ENCODE data around the gene BMPR1A.
"Not testable (repeated sequence)": the region's sequence is repeated elsewhere in the genome, so short reads cannot be mapped to it uniquely, and the experiment has no call there.

BMPR1A gene

DNA sequence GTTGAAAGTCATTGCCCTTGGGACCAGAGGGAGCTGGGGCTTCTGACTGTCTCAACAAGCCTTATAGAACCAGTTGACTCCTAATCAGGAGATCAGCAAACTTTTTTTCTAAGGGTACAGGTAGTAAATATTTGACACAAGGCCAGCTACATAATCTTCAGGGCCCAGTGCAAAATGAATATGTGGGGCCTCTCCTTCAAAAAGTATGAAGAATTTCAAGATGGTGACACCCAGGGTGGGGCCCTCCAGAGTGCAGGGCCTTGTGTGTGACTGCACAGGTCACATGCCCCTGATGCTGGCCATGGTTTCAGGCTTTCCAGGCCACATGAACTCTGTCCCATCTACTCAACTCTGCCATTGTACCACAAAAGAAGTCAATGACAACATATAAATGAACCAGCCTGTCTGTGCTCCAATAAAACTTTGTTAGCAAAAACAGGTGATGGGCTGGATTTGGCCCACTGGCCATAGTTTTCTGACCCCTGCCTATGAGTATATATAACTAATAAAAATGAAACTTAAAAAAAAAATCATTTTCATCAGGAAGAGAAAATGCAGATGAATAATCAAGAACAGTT, 194.9 kb downstream of the BMPR1A start:
- in situ Hi-C loops (cut with HindIII; ENCODE audit: low sequenced_read_pairs), result no loop called here
- DNase-seq (ENCODE audit: low read depth), result no peak
- H3K4me3 ChIP-seq (ENCODE audit: low read depth, low read length), result no peak overlapping the region
- TF ChIP-seq, protein P1, sequence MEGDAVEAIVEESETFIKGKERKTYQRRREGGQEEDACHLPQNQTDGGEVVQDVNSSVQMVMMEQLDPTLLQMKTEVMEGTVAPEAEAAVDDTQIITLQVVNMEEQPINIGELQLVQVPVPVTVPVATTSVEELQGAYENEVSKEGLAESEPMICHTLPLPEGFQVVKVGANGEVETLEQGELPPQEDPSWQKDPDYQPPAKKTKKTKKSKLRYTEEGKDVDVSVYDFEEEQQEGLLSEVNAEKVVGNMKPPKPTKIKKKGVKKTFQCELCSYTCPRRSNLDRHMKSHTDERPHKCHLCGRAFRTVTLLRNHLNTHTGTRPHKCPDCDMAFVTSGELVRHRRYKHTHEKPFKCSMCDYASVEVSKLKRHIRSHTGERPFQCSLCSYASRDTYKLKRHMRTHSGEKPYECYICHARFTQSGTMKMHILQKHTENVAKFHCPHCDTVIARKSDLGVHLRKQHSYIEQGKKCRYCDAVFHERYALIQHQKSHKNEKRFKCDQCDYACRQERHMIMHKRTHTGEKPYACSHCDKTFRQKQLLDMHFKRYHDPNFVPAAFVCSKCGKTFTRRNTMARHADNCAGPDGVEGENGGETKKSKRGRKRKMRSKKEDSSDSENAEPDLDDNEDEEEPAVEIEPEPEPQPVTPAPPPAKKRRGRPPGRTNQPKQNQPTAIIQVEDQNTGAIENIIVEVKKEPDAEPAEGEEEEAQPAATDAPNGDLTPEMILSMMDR (IDR thresholded peaks at IDR 0.05; ENCODE audit: low read depth, low read length, missing control alignments), result no peak

- H3K4me3 ChIP-seq (ENCODE audit: low read depth, low read length), result no peak overlapping the region
- no peak for DNase-seq (ENCODE audit: low read depth)
- in situ Hi-C loops (cut with HindIII; ENCODE audit: low sequenced_read_pairs), result no loop called here
- TF ChIP-seq, protein P1 (IDR thresholded peaks at IDR 0.05; ENCODE audit: low read depth, low read length, missing control alignments), result no peak
These were observed 195.7 kb downstream of the BMPR1A start for GRCh38 chr10:86952106-86952505.

DNA sequence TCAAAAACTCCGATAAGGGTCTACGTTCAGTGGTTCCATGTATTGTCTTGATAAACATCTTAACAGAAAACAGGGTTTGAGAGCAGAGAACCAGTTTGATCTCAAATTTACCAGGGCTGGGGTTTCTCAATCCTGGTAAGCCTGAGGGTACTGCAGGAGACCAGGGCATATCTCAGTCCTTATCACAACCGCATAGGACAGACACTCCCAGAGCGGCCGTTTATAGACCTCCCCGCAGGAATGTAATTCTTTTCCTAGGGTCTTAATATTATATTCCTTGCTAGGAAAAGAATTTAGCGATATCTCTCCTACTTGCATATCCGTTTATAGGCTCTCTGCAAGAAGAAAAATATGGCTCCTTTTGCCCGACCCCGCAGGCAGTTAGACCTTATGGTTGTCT, 196.3 kb downstream of the BMPR1A start:
- DNase-seq (ENCODE audit: low read depth); in situ Hi-C loops (cut with HindIII; ENCODE audit: low sequenced_read_pairs); H3K4me3 ChIP-seq (ENCODE audit: low read depth, low read length): not testable (repeated sequence)

- in situ Hi-C loops (cut with HindIII; ENCODE audit: low sequenced_read_pairs), result no loop called here
- DNase-seq (ENCODE audit: low read depth), result no peak
- no peak overlapping the region for H3K4me3 ChIP-seq (ENCODE audit: low read depth, low read length)
- TF ChIP-seq, protein P1 (IDR thresholded peaks at IDR 0.05; ENCODE audit: low read depth, low read length, missing control alignments), result no peak
These were observed 197.6 kb downstream of the BMPR1A start for GRCh38 chr10:86953747-86954680.

DNA sequence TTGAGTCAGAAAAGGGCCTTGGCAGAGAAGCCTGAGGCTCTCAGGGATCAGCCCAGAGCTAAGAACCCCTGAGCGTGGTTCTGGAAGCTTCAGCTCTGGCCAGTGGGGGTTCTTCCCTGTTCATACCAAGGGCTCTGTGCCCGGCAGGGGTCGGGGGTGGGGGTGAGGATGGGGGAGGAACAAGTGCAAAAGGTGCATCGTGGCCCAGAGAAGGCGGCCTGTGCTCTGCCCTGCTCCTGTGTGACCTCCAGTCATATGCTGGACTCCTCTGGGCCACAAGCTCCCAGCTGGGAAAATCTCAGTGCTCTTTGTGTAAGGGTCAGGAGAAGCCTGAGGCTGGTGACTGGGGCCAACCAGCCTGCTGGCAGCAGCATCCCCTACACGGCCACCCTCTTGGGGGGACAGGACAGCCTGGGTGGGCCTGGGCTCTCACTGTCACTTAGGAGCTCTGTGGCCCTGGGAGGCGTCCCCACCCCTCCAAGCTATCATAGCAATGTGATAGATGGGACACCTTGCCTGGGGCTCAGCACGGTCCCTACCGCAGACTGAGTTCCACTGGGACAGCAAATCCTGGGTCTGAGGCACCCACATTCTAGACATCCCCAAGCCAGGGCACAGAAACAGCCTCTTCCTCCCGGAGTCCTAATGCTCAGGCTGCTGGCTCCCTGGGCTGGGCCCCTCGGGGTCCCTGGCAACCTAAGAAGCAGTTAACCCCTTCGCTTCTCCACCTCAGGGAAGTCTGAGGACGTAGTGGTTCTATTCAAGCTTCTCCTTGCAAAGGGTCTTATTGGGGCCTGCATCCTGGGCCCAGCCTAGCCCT, 198.5 kb downstream of the BMPR1A start:
- no peak for DNase-seq (ENCODE audit: low read depth)
- H3K4me3 ChIP-seq (ENCODE audit: low read depth, low read length), result no peak overlapping the region
- in situ Hi-C loops (cut with HindIII; ENCODE audit: low sequenced_read_pairs), result no loop called here
- TF ChIP-seq, protein P1 (IDR thresholded peaks at IDR 0.05; ENCODE audit: low read depth, low read length, missing control alignments), result no peak

- no peak for DNase-seq (ENCODE audit: low read depth)
- H3K4me3 ChIP-seq (ENCODE audit: low read depth, low read length), result no peak overlapping the region
- TF ChIP-seq, protein P1 (IDR thresholded peaks at IDR 0.05; ENCODE audit: low read depth, low read length, missing control alignments), result no peak
- in situ Hi-C loops (cut with HindIII; ENCODE audit: low sequenced_read_pairs), result no loop called here
These were observed 199.2 kb downstream of the BMPR1A start for GRCh38 chr10:86955501-86956194.
